GM23248 (cell line): ENCODE data around the gene EEPD1. TPM values are rescaled to one million over a fixed set of nuclear protein-coding genes. Genes with fewer than 3 reads are reported as not detected.

ENCODE experiments used
- DNase-seq: peaks from one replicate; pipeline ENCODE4 v3.0.0-alpha.2; 2015
- H2AFZ ChIP-seq: fragments of 200-600 bp; sonication (generic); 2 replicates; pipeline ENCODE4 v1.6.1; 2016; ENCODE audit warnings: antibody characterized with exemption
- H3F3A ChIP-seq: fragments of 200-600 bp; sonication (generic); 2 replicates; pipeline ENCODE4 v1.6.1; 2016; ENCODE audit warnings: mild to moderate bottlenecking, antibody characterized with exemption, mixed run types; ENCODE audit not compliant: insufficient read depth
- H3K27ac ChIP-seq: fragments of 200-600 bp; sonication (generic); 2 replicates; pipeline ENCODE4 v1.5.1; 2016; ENCODE audit warnings: mild to moderate bottlenecking
- H3K27me3 ChIP-seq: fragments of 200-600 bp; sonication (generic); replicated peaks from 2 replicates; pipeline ENCODE4 v1.6.1; 2016; ENCODE audit warnings: mild to moderate bottlenecking; ENCODE audit not compliant: insufficient read depth
- H3K36me3 ChIP-seq: fragments of 200-600 bp; sonication (generic); 2 replicates; pipeline ENCODE4 v1.6.1; 2016; ENCODE audit warnings: low read depth, mild to moderate bottlenecking
- H3K4me1 ChIP-seq: fragments of 200-600 bp; sonication (generic); 2 replicates; pipeline ENCODE4 v1.6.1; 2016; ENCODE audit warnings: mild to moderate bottlenecking; ENCODE audit not compliant: insufficient read depth
- H3K4me2 ChIP-seq: fragments of 200-600 bp; sonication (generic); one replicate; pipeline ENCODE4 v1.6.1; 2016; ENCODE audit warnings: mild to moderate bottlenecking; ENCODE audit not compliant: unreplicated experiment
- H3K4me3 ChIP-seq: fragments of 200-600 bp; sonication (generic); 2 replicates; pipeline ENCODE4 v1.5.1; 2016; ENCODE audit warnings: mild to moderate bottlenecking
- H3K79me2 ChIP-seq: fragments of 200-600 bp; sonication (generic); 2 replicates; pipeline ENCODE4 v1.6.1; 2016; ENCODE audit warnings: mild to moderate bottlenecking; ENCODE audit not compliant: insufficient read depth
- H3K9ac ChIP-seq: fragments of 200-600 bp; sonication (generic); 2 replicates; pipeline ENCODE4 v1.6.1; 2016; ENCODE audit warnings: mild to moderate bottlenecking
- H3K9me2 ChIP-seq: fragments of 200-600 bp; sonication (generic); 2 replicates; pipeline ENCODE4 v1.6.1; 2016; ENCODE audit warnings: mixed run types, mild to moderate bottlenecking, moderate library complexity; ENCODE audit not compliant: insufficient read depth
- H3K9me3 ChIP-seq: fragments of 200-600 bp; sonication (generic); one replicate; pipeline ENCODE4 v1.6.1; 2017; ENCODE audit warnings: low read depth
- H4K20me1 ChIP-seq: fragments of 200-600 bp; sonication (generic); 2 replicates; pipeline ENCODE4 v1.6.0; 2016; ENCODE audit not compliant: insufficient read depth
- EZH2 ChIP-seq: fragments of 200-600 bp; sonication (generic); IDR thresholded peaks from 2 replicates; pipeline ENCODE4 v1.6.1; 2018; ENCODE audit warnings: antibody characterized with exemption, mild to moderate bottlenecking; ENCODE audit not compliant: insufficient read depth, poor library complexity, severe bottlenecking
- EZH2phosphoT487 ChIP-seq: fragments of 200-600 bp; sonication (generic); IDR thresholded peaks from 2 replicates; pipeline ENCODE4 v1.6.1; 2018; ENCODE audit warnings: antibody characterized with exemption, moderate library complexity, mild to moderate bottlenecking, low read depth; ENCODE audit not compliant: insufficient read depth
- WGBS, 2 experiments: methylation state at CpG; one replicate each; pipeline ENCODE4 v1.1.6; 2015 to 2017; ENCODE audit warnings: low lambda C conversion rate in 2 of 2, low coverage in 1 of 2; ENCODE audit errors: missing lambda C conversion rate in 2 of 2; 5-methylcytosine and 5-hydroxymethylcytosine counted together
- in situ Hi-C: fragments of 300-500 bp; cut with MboI; formaldehyde crosslinking; loops from 2 replicates; pipeline ENCODE4 v1.15.0; 2020
- polyA plus RNA-seq: library from polyadenylated mRNA; unstranded; fragments of >200 nt; fragmentation: Nextera tagmentation; extraction: Ambion mirVana; gene quantifications from 2 replicates; pipeline ENCODE4 v1.2.1, GENCODE V29; 2016
- total RNA-seq: library from RNA; depleted of rRNA; stranded (reverse); fragments of >200 nt; shearing (Covaris generic); gene quantifications from 2 replicates; pipeline ENCODE4 v1.2.3, GENCODE V29; 2014

Gene EEPD1
- total and polyA plus RNA-seq, 2 experiments from 2014 or later, result 1.6 to 5.2 TPM

DNA sequence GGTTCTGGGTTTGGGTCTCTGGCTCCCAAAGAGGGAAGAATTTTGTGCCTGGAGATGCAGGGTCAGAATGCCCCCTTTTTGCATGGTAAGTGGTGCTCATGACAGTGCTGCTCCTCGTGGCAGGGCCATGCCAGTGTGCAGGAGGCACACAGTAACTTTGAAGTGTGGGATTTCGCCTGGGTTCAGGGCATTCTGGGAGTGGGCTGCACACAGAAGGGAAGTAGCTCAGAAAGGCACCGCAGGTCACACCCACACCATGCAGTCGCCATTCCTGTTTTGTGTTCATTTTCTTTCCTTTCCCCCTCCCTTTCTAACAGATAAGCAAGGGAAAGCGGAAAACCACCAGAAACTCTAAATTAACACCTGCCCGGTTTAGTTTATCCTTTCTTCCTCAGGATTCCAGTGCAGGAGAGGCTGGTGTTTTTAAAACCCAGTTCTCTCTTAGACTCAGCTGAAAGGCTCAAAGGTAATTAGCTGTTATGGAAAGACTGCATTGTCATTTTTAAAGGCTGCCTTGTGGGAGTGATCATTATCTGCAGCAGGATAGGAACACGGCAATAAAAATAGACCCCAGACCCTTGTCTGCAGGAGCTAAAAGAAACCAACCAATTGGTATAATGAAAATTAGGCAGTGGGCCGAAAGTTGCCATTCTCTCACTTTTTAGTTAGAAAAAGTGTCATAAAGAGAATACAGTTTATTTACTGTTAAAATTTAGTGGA lies 50.2 kb downstream of the EEPD1 start:
- H3K4me1 ChIP-seq, result peaks cover 13% of the 10 kb centered on the region
- H3K4me2 ChIP-seq, result no peak overlapping the region
- H3K27ac ChIP-seq, result no peak overlapping the region
- H3K4me3 ChIP-seq, result no peak overlapping the region
- DNase-seq, result no peak
- no peaks in the 10 kb centered on the region for H3K9me2 ChIP-seq
- H3K36me3 ChIP-seq, result no peaks in the 10 kb centered on the region
- no peaks in the 10 kb centered on the region for H4K20me1 ChIP-seq
- WGBS, 2 experiments, result 77 to 80% methylated on average over 8 of the region's 8 CpGs
- H3K79me2 ChIP-seq, result no peaks in the 10 kb centered on the region
- in situ Hi-C loops, result no loop called here
- TF ChIP-seq EZH2 (no peak), EZH2phosphoT487 (no peak)
- no peaks in the 10 kb centered on the region for H3K27me3 ChIP-seq
- no peaks in the 10 kb centered on the region for H3K9me3 ChIP-seq
- no peak overlapping the region for H3K9ac ChIP-seq
- H2AFZ ChIP-seq, result no peak overlapping the region
- peaks cover 6% of the 10 kb centered on the region for H3F3A ChIP-seq

- Histone ChIP-seq H3K4me1 (peaks cover 19% of the 10 kb centered on the region), H3K4me3 (no peak overlapping the region), H3K36me3 (no peaks in the 10 kb centered on the region), H3K4me2 (no peak overlapping the region), H3K9me2 (no peaks in the 10 kb centered on the region), H3K79me2 (no peaks in the 10 kb centered on the region), H3K27me3 (no peaks in the 10 kb centered on the region), H3K9ac (no peak overlapping the region), H3K27ac (no peak overlapping the region), H3F3A (peaks cover 14% of the 10 kb centered on the region), H3K9me3 (no peaks in the 10 kb centered on the region), H4K20me1 (no peaks in the 10 kb centered on the region), H2AFZ (no peak overlapping the region)
- TF ChIP-seq EZH2, result no peak
- no peak for TF ChIP-seq EZH2phosphoT487
- DNase-seq, result no peak
- 99% methylated on average over 5 of the region's 5 CpGs for WGBS, 2 experiments
- in situ Hi-C loops, result no loop called here
Observed at GRCh38 chr7:36204044-36204663, 51.1 kb downstream of the EEPD1 start.

- Histone ChIP-seq H3K27ac (no peak overlapping the region), H3K4me2 (no peak overlapping the region), H3K9me3 (no peaks in the 10 kb centered on the region), H3K79me2 (no peaks in the 10 kb centered on the region), H4K20me1 (no peaks in the 10 kb centered on the region), H3K9me2 (no peaks in the 10 kb centered on the region), H2AFZ (no peak overlapping the region), H3K4me1 (peaks cover 19% of the 10 kb centered on the region), H3K9ac (no peak overlapping the region), H3F3A (peaks cover 14% of the 10 kb centered on the region), H3K36me3 (no peaks in the 10 kb centered on the region), H3K4me3 (no peak overlapping the region), H3K27me3 (no peaks in the 10 kb centered on the region)
- TF ChIP-seq EZH2phosphoT487, result no peak
- in situ Hi-C loops, result no loop called here
- 90 to 92% methylated on average over 6 of the region's 6 CpGs for WGBS, 2 experiments
- no peak for DNase-seq
Observed at GRCh38 chr7:36204929-36205635, 52.0 kb downstream of the EEPD1 start.

DNA sequence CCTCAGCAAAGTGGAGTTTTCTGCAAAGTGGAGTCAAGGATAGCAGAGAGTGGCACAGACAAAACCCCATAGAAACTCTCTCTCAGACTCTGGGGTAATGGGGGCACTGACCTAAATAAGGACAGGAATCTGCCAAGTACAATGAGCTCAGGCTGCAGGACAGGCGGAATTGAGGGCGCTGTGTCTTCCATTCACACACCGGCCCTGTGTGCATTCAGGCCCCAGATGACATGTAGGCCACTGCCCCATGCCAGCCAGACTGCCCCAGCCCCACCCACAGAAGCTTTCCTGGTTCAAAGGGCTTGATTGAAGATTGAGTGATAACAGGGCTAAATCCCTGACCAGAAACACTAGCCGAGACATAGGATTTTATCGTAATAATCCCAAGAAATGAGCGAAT lies 52.7 kb downstream of the EEPD1 start:
- H3K79me2 ChIP-seq, result no peaks in the 10 kb centered on the region
- no peak overlapping the region for H2AFZ ChIP-seq
- no peak overlapping the region for H3K4me2 ChIP-seq
- H3K4me1 ChIP-seq, result peaks cover 19% of the 10 kb centered on the region
- TF ChIP-seq EZH2phosphoT487 (no peak), EZH2 (no peak)
- no peaks in the 10 kb centered on the region for H3K9me3 ChIP-seq
- no peak overlapping the region for H3K27ac ChIP-seq
- H3K4me3 ChIP-seq, result no peak overlapping the region
- H4K20me1 ChIP-seq, result no peaks in the 10 kb centered on the region
- WGBS, 2 experiments, result 87 to 97% methylated on average over 6 of the region's 6 CpGs
- no peaks in the 10 kb centered on the region for H3K9me2 ChIP-seq
- no peak for DNase-seq
- H3F3A ChIP-seq, result peaks cover 14% of the 10 kb centered on the region
- H3K36me3 ChIP-seq, result no peaks in the 10 kb centered on the region
- no peak overlapping the region for H3K9ac ChIP-seq
- no peaks in the 10 kb centered on the region for H3K27me3 ChIP-seq
- in situ Hi-C loops, result no loop called here
